HepG2 (cell line): ENCODE measurements around the gene NEURL2. TPM values are rescaled to one million over a fixed set of nuclear protein-coding genes. Genes with fewer than 3 reads are reported as not detected.

ENCODE experiments used
- DPF2 ChIP-seq: sonication (generic); formaldehyde crosslinking; IDR thresholded peaks from 2 replicates; pipeline ENCODE4 v1.4.0; 2020; ENCODE audit warnings: mild to moderate bottlenecking, low read depth, missing genetic modification reagents, borderline replicate concordance
- EEA1 ChIP-seq: sonication (generic); formaldehyde crosslinking; IDR thresholded peaks from 2 replicates; pipeline ENCODE4 v1.5.1; 2020; ENCODE audit warnings: mild to moderate bottlenecking, missing genetic modification reagents, borderline replicate concordance
- HIVEP1 ChIP-seq: sonication (generic); formaldehyde crosslinking; IDR thresholded peaks from 2 replicates; pipeline ENCODE4 v1.4.0; 2020; ENCODE audit warnings: mild to moderate bottlenecking, missing genetic modification reagents
- IRF2 ChIP-seq: IDR thresholded peaks from 2 replicates; pipeline ENCODE4 v1.6.1; 2018; ENCODE audit warnings: missing genetic modification reagents, missing compliant biosample characterization
- MED13 ChIP-seq: sonication (generic); formaldehyde crosslinking; IDR thresholded peaks from 2 replicates; pipeline ENCODE4 v1.5.0; 2020; ENCODE audit warnings: missing genetic modification reagents
- NONO ChIP-seq, 2 experiments: fragments of 450-650 bp in 1 of 2; sonication (generic) in 1 of 2; formaldehyde crosslinking in 1 of 2; IDR thresholded peaks in 1 of 2; conservative IDR thresholded peaks in 1 of 2; 2 replicates each; pipeline versions ENCODE4 v1.6.1 to v1.8.0; 2017 to 2022; ENCODE audit warnings: mild to moderate bottlenecking in 1 of 2, missing genetic modification reagents in 1 of 2, moderate library complexity in 1 of 2
- RBAK ChIP-seq: sonication (generic); formaldehyde crosslinking; IDR thresholded peaks from 2 replicates; pipeline ENCODE4 v1.5.1; 2020; ENCODE audit warnings: mild to moderate bottlenecking, missing genetic modification reagents
- RBFOX2 ChIP-seq: fragments of 200-400 bp; formaldehyde crosslinking; IDR thresholded peaks from 2 replicates; pipeline ENCODE4 v1.6.1; 2017; ENCODE audit warnings: low read depth, mild to moderate bottlenecking, low read length
- REXO4 ChIP-seq: sonication (generic); formaldehyde crosslinking; IDR thresholded peaks from 2 replicates; pipeline ENCODE4 v1.8.0; 2022; ENCODE audit warnings: missing genetic modification reagents, mild to moderate bottlenecking, borderline replicate concordance
- SAP130 ChIP-seq: IDR thresholded peaks from 2 replicates; pipeline ENCODE4 v1.6.1; 2016; ENCODE audit warnings: low read depth
- SMYD3 ChIP-seq: sonication (generic); formaldehyde crosslinking; IDR thresholded peaks from 2 replicates; pipeline ENCODE4 v1.8.1; 2023; ENCODE audit warnings: mild to moderate bottlenecking, missing genetic modification reagents
- SP140L ChIP-seq: sonication (generic); formaldehyde crosslinking; IDR thresholded peaks from 2 replicates; pipeline ENCODE4 v1.4.0; 2020; ENCODE audit warnings: missing genetic modification reagents, borderline replicate concordance
- XRCC5 ChIP-seq: fragments of 200-400 bp; formaldehyde crosslinking; optimal IDR thresholded peaks from 2 replicates; pipeline ENCODE3; 2017; ENCODE audit warnings: mild to moderate bottlenecking, low read length
- ZMYM3 ChIP-seq: sonication (generic); formaldehyde crosslinking; IDR thresholded peaks from 2 replicates; pipeline ENCODE4 v1.5.1; 2020; ENCODE audit warnings: mild to moderate bottlenecking, missing genetic modification reagents
- ZNF234 ChIP-seq: sonication (generic); formaldehyde crosslinking; conservative IDR thresholded peaks from 2 replicates; pipeline ENCODE4 v1.5.1; 2020; ENCODE audit warnings: mild to moderate bottlenecking, missing genetic modification reagents
- ZNF264 ChIP-seq: sonication (generic); formaldehyde crosslinking; IDR thresholded peaks from 2 replicates; pipeline ENCODE4 v1.4.0; 2020; ENCODE audit warnings: missing genetic modification reagents
- ZNF331 ChIP-seq: sonication (generic); formaldehyde crosslinking; IDR thresholded peaks from 2 replicates; pipeline ENCODE4 v1.4.0; 2020; ENCODE audit warnings: missing genetic modification reagents
- ZNF460 ChIP-seq: sonication (generic); formaldehyde crosslinking; IDR thresholded peaks from 2 replicates; pipeline ENCODE4 v1.5.1; 2020; ENCODE audit warnings: missing genetic modification reagents, mild to moderate bottlenecking, borderline replicate concordance
- ZNF766 ChIP-seq: sonication (generic); formaldehyde crosslinking; IDR thresholded peaks from 2 replicates; pipeline ENCODE4 v1.5.0; 2020; ENCODE audit warnings: missing genetic modification reagents, borderline replicate concordance
- ZNF788 ChIP-seq: sonication (generic); formaldehyde crosslinking; IDR thresholded peaks from 2 replicates; pipeline ENCODE4 v1.5.0; 2020; ENCODE audit warnings: mild to moderate bottlenecking, missing genetic modification reagents, borderline replicate concordance
- ZSCAN9 ChIP-seq: IDR thresholded peaks from 2 replicates; pipeline ENCODE4 v1.6.1; 2016; ENCODE audit warnings: borderline replicate concordance
- polyA plus RNA-seq, 8 experiments: library from polyadenylated mRNA; depleted of rRNA in 3 of 8; stranded (reverse) in 7 of 8; unstranded in 1 of 8; fragments of >200 nt; fragmentation: Illumina TruSeq in 4 of 8; extraction: Trizol in 4 of 8; gene quantifications; 2 replicates each; pipeline versions ENCODE4 v1.2.1 to v1.2.3, GENCODE V29; 2011 to 2016; ENCODE audit warnings: low read depth in 4 of 8, missing spikeins in 1 of 8, mixed read lengths in 1 of 8; ENCODE audit not compliant: insufficient read depth in 1 of 8
- total RNA-seq, 5 experiments: library from RNA; depleted of rRNA; stranded (reverse); fragments of >200 nt; fragmentation: Illumina TruSeq; extraction: Trizol; gene quantifications; 2 replicates each; pipeline ENCODE4 v1.2.3, GENCODE V29; 2016; ENCODE audit warnings: low read depth in 1 of 5
- TF ChIP-seq, protein P1 (sequence below): sonication (generic); formaldehyde crosslinking; conservative IDR thresholded peaks from 2 replicates; pipeline ENCODE4 v1.8.0; 2022; ENCODE audit warnings: low read depth, missing genetic modification reagents
- TF ChIP-seq, protein P2 (sequence below): sonication (generic); formaldehyde crosslinking; conservative IDR thresholded peaks from 2 replicates; pipeline ENCODE4 v1.8.1; 2023; ENCODE audit warnings: missing genetic modification reagents
- TF ChIP-seq, protein P3 (sequence below): IDR thresholded peaks from 2 replicates; pipeline ENCODE4 v1.6.1; 2016
- TF ChIP-seq, protein P4 (sequence below): IDR thresholded peaks from 2 replicates; pipeline ENCODE4 v1.6.1; 2016; ENCODE audit warnings: low read depth, borderline replicate concordance
- TF ChIP-seq, protein P5 (sequence below): sonication (generic); formaldehyde crosslinking; IDR thresholded peaks from 2 replicates; pipeline ENCODE4 v1.5.0; 2020; ENCODE audit warnings: missing genetic modification reagents

Gene NEURL2
- total and polyA plus RNA-seq, 2 of the 13 experiments (the other 11 are each of a cell fraction or from before 2014, with no cell fraction given): 7.2 to 9.7 TPM

DNA sequence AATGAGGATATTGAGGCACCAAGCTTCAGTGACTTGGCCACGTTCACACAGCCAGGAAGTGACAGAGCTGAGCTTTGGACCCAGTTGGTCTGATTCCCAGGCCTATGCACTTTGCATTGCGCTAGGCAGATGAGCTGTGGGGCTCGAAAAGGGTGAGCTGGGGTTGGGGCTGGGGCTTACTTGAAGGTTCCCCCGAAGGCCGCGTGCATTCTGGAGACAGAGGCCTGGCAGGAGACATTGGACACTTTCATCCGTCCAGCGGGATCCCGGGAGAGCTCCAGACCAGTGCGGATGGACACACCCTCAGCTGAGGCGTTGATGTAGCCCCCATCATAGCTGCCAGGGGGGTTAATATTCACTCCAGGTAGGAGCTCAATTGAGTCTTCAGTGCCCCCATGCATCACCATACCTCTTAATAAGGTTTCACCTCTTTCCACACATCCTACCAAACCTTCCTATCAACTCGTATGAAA, 18.4 kb upstream of the NEURL2 start (continued):
- TF ChIP-seq, protein P1, sequence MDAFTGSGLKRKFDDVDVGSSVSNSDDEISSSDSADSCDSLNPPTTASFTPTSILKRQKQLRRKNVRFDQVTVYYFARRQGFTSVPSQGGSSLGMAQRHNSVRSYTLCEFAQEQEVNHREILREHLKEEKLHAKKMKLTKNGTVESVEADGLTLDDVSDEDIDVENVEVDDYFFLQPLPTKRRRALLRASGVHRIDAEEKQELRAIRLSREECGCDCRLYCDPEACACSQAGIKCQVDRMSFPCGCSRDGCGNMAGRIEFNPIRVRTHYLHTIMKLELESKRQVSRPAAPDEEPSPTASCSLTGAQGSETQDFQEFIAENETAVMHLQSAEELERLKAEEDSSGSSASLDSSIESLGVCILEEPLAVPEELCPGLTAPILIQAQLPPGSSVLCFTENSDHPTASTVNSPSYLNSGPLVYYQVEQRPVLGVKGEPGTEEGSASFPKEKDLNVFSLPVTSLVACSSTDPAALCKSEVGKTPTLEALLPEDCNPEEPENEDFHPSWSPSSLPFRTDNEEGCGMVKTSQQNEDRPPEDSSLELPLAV (CRISPR knock-in tag): no peak
- TF ChIP-seq, protein P2, sequence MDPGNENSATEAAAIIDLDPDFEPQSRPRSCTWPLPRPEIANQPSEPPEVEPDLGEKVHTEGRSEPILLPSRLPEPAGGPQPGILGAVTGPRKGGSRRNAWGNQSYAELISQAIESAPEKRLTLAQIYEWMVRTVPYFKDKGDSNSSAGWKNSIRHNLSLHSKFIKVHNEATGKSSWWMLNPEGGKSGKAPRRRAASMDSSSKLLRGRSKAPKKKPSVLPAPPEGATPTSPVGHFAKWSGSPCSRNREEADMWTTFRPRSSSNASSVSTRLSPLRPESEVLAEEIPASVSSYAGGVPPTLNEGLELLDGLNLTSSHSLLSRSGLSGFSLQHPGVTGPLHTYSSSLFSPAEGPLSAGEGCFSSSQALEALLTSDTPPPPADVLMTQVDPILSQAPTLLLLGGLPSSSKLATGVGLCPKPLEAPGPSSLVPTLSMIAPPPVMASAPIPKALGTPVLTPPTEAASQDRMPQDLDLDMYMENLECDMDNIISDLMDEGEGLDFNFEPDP (CRISPR knock-in tag): 0 out of 2 replicates have a peak, but pooled peaks have one; percentile 93
- TF ChIP-seq ZNF766 (CRISPR knock-in tag) (0 out of 2 replicates have a peak, but pooled peaks have one; percentile 9), SMYD3 (CRISPR knock-in tag) (0 out of 2 replicates have a peak, but pooled peaks have one; percentile 1), MED13 (no peak), ZNF460 (CRISPR knock-in tag) (no peak), XRCC5 (peak; percentile 37), ZNF788 (CRISPR knock-in tag) (peak; percentile 49; the same call in 1 of the 2 replicates), DPF2 (CRISPR knock-in tag) (peak; percentile 7; the same call in 1 of the 2 replicates), ZSCAN9 (CRISPR knock-in tag) (peak; percentile 50; the same call in 1 of the 2 replicates), SP140L (CRISPR knock-in tag) (no peak), REXO4 (CRISPR knock-in tag) (no peak), ZNF264 (peak; percentile 27; the same call in 1 of the 2 replicates), EEA1 (CRISPR knock-in tag) (0 out of 2 replicates have a peak, but pooled peaks have one; percentile 81), HIVEP1 (CRISPR knock-in tag) (peak; percentile 49; the same call in 1 of the 2 replicates), SAP130 (CRISPR knock-in tag) (peak; percentile 87), ZNF234 (CRISPR knock-in tag) (0 out of 2 replicates have a peak, but pooled peaks have one; percentile 29), NONO (IDR thresholded peaks at IDR 0.05) (no peak), NONO (CRISPR knock-in tag; conservative IDR thresholded peaks at IDR 0.05) (peak; percentile 9; the same call in 1 of the 2 replicates), RBFOX2 (peak; percentile 45), ZMYM3 (CRISPR knock-in tag) (peak; percentile 98), IRF2 (CRISPR knock-in tag) (0 out of 2 replicates have a peak, but pooled peaks have one; percentile 63), RBAK (peak; percentile 56; the same call in 1 of the 2 replicates), ZNF331 (peak; percentile 53; the same call in 1 of the 2 replicates)
- TF ChIP-seq, protein P3, sequence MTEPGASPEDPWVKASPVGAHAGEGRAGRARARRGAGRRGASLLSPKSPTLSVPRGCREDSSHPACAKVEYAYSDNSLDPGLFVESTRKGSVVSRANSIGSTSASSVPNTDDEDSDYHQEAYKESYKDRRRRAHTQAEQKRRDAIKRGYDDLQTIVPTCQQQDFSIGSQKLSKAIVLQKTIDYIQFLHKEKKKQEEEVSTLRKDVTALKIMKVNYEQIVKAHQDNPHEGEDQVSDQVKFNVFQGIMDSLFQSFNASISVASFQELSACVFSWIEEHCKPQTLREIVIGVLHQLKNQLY: peak; percentile 47; the same call in 1 of the 2 replicates
- TF ChIP-seq, protein P4, sequence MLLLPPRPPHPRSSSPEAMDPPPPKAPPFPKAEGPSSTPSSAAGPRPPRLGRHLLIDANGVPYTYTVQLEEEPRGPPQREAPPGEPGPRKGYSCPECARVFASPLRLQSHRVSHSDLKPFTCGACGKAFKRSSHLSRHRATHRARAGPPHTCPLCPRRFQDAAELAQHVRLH (CRISPR knock-in tag): 0 out of 2 replicates have a peak, but pooled peaks have one; percentile 17
- TF ChIP-seq, protein P5, sequence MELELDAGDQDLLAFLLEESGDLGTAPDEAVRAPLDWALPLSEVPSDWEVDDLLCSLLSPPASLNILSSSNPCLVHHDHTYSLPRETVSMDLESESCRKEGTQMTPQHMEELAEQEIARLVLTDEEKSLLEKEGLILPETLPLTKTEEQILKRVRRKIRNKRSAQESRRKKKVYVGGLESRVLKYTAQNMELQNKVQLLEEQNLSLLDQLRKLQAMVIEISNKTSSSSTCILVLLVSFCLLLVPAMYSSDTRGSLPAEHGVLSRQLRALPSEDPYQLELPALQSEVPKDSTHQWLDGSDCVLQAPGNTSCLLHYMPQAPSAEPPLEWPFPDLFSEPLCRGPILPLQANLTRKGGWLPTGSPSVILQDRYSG (CRISPR knock-in tag): 0 out of 2 replicates have a peak, but pooled peaks have one; percentile 14
